Suprapubic skin (tissue), 4 donors: ENCODE measurements around the gene CCDC178.

Experiments
- CTCF ChIP-seq, 2 donors: fragments of 200-600 bp in 1 of 2; fragments of 450-650 bp in 1 of 2; sonication (generic) in 1 of 2; IDR thresholded peaks; one replicate each; pipeline ENCODE4 v1.5.1; 2016 to 2019; ENCODE audit warnings: antibody characterized with exemption in 2 of 2, mild to moderate bottlenecking in 1 of 2, moderate library complexity in 1 of 2
- POLR2A ChIP-seq, 2 donors: fragments of 450-650 bp; IDR thresholded peaks; one replicate each; pipeline ENCODE4 v1.6.1; 2017; ENCODE audit warnings: antibody characterized with exemption in 2 of 2, mild to moderate bottlenecking in 2 of 2, moderate library complexity in 2 of 2
- POLR2AphosphoS5 ChIP-seq, 3 donors: sonication (generic); formaldehyde crosslinking; IDR thresholded peaks; one replicate each; pipeline ENCODE4 v1.6.1; 2017; ENCODE audit warnings: antibody characterized with exemption in 3 of 3

GRCh38 chr18:33460681-33461080, 20.2 kb upstream of the CCDC178 start:
- no peak for TF ChIP-seq CTCF (IDR thresholded peaks at IDR 0.05)
- no peak for TF ChIP-seq POLR2AphosphoS5 (IDR thresholded peaks at IDR 0.05)
- no peak for TF ChIP-seq POLR2A (IDR thresholded peaks at IDR 0.05)
